K562 (cell line): ENCODE results near the gene MARCKSL1. TPM values are rescaled to one million over a fixed set of nuclear protein-coding genes. Genes with fewer than 3 reads are reported as not detected.

ENCODE experiments used
- FIP1L1 ChIP-seq: fragments of 200-400 bp; formaldehyde crosslinking; IDR thresholded peaks from 2 replicates; pipeline ENCODE4 v1.6.1; 2018; ENCODE audit warnings: mild to moderate bottlenecking, low read depth, low read length; ENCODE audit not compliant: poor library complexity, severe bottlenecking
- KLF10 ChIP-seq: fragments of 250-450 bp; sonication (Bioruptor Pico); IDR thresholded peaks from 2 replicates; pipeline ENCODE4 v1.6.1; 2021; ENCODE audit warnings: matching md5 sums
- OTX1 ChIP-seq: fragments of 450-650 bp; formaldehyde crosslinking; IDR thresholded peaks from 2 replicates; pipeline ENCODE4 v1.4.0; 2022; ENCODE audit warnings: mild to moderate bottlenecking
- PHB2 ChIP-seq: fragments of 450-650 bp; IDR thresholded peaks from 2 replicates; pipeline ENCODE4 v1.6.1; 2017; ENCODE audit warnings: low read depth
- PURB ChIP-seq: sonication (generic); formaldehyde crosslinking; IDR thresholded peaks from 2 replicates; pipeline ENCODE4 v1.9.0; 2021; ENCODE audit warnings: low read depth, mild to moderate bottlenecking, missing genetic modification reagents
- TSC22D4 ChIP-seq: fragments of 450-650 bp; IDR thresholded peaks from 2 replicates; pipeline ENCODE4 v1.6.1; 2016; ENCODE audit warnings: missing genetic modification characterization, missing biosample characterization, control low read depth
- polyA plus RNA-seq, 8 experiments: library from polyadenylated mRNA; depleted of rRNA in 4 of 8; stranded (reverse) in 5 of 8; unstranded in 3 of 8; fragments of >200 nt; fragmentation: Nextera tagmentation in 2 of 8; fragmentation: Illumina TruSeq in 1 of 8; extraction: Ambion mirVana in 2 of 8; extraction: Trizol in 1 of 8; gene quantifications; 2 replicates each; pipeline versions ENCODE4 v1.2.1 to v1.2.3, GENCODE V29; 2011 to 2014; ENCODE audit warnings: inconsistent platforms in 1 of 8, missing spikeins in 1 of 8
- total RNA-seq, 7 experiments: library from RNA; depleted of rRNA in 6 of 7; stranded (reverse); fragments of >200 nt in 6 of 7; fragmentation: Illumina TruSeq in 2 of 7; extraction: Trizol in 2 of 7; gene quantifications; 2 replicates each; pipeline versions ENCODE4 v1.2.1 to v1.2.3, GENCODE V29; 2011 to 2021; ENCODE audit warnings: low replicate concordance in 1 of 7
- TF ChIP-seq, protein P1 (sequence below): fragments of 450-650 bp; formaldehyde crosslinking; IDR thresholded peaks from 2 replicates; pipeline ENCODE4 v1.4.0; 2022; ENCODE audit warnings: missing genetic modification characterization
- TF ChIP-seq, protein P2 (sequence below): fragments of 250-450 bp; sonication (Bioruptor Pico); IDR thresholded peaks from 2 replicates; pipeline ENCODE4 v1.5.0; 2021; ENCODE audit warnings: mild to moderate bottlenecking, borderline replicate concordance
- TF ChIP-seq, protein P3 (sequence below): IDR thresholded peaks from 2 replicates; pipeline ENCODE4 v1.6.1; 2016; ENCODE audit warnings: missing genetic modification characterization, missing compliant biosample characterization
- TF ChIP-seq, protein P4 (sequence below): sonication (generic); formaldehyde crosslinking; IDR thresholded peaks from 2 replicates; pipeline ENCODE4 v1.8.0; 2023; ENCODE audit warnings: mild to moderate bottlenecking, missing genetic modification reagents
- TF ChIP-seq, protein P5 (sequence below): fragments of 450-650 bp; formaldehyde crosslinking; conservative IDR thresholded peaks from 2 replicates; pipeline ENCODE4 v1.4.0; 2022; ENCODE audit warnings: mild to moderate bottlenecking, missing genetic modification characterization

MARCKSL1 gene
- total and polyA plus RNA-seq, 9 of the 15 experiments (the other 6 are each of a cell fraction or from before 2014, with no cell fraction given), result 14.7 to 325 (median 155) TPM

DNA sequence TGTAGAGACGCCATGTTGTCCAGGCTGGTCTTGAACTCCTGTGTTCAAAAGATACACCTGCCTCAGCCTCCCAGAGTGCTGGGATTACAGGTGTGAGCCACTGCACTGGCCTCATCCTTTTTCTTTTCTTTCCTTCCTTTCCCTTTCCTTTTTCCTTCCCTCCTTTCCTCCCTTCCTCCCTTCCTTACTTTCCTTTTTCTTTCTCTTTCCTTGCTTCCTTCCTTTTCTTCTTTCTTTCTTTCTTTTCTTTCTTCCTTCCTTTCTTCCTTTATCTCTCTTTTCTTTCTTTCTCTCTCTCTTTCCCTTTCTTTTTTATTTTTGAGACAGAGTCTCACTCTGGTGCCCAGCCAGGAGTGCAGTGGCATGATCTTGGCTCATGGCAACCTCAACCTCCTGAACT, 20.4 kb upstream of the MARCKSL1 start (continued):
- TF ChIP-seq, protein P1, sequence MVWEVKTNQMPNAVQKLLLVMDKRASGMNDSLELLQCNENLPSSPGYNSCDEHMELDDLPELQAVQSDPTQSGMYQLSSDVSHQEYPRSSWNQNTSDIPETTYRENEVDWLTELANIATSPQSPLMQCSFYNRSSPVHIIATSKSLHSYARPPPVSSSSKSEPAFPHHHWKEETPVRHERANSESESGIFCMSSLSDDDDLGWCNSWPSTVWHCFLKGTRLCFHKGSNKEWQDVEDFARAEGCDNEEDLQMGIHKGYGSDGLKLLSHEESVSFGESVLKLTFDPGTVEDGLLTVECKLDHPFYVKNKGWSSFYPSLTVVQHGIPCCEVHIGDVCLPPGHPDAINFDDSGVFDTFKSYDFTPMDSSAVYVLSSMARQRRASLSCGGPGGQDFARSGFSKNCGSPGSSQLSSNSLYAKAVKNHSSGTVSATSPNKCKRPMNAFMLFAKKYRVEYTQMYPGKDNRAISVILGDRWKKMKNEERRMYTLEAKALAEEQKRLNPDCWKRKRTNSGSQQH (CRISPR knock-in tag), result 0 out of 2 replicates have a peak, but pooled peaks have one; percentile 58
- no peak for TF ChIP-seq PURB (CRISPR knock-in tag)
- TF ChIP-seq OTX1 (CRISPR knock-in tag), result 0 out of 2 replicates have a peak, but pooled peaks have one; percentile 43
- TF ChIP-seq, protein P2, sequence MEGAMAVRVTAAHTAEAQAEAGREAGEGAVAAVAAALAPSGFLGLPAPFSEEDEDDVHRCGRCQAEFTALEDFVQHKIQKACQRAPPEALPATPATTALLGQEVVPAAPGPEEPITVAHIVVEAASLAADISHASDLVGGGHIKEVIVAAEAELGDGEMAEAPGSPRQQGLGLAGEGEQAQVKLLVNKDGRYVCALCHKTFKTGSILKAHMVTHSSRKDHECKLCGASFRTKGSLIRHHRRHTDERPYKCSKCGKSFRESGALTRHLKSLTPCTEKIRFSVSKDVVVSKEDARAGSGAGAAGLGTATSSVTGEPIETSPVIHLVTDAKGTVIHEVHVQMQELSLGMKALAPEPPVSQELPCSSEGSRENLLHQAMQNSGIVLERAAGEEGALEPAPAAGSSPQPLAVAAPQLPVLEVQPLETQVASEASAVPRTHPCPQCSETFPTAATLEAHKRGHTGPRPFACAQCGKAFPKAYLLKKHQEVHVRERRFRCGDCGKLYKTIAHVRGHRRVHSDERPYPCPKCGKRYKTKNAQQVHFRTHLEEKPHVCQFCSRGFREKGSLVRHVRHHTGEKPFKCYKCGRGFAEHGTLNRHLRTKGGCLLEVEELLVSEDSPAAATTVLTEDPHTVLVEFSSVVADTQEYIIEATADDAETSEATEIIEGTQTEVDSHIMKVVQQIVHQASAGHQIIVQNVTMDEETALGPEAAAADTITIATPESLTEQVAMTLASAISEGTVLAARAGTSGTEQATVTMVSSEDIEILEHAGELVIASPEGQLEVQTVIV (CRISPR knock-in tag), result no peak
- TF ChIP-seq, protein P3, sequence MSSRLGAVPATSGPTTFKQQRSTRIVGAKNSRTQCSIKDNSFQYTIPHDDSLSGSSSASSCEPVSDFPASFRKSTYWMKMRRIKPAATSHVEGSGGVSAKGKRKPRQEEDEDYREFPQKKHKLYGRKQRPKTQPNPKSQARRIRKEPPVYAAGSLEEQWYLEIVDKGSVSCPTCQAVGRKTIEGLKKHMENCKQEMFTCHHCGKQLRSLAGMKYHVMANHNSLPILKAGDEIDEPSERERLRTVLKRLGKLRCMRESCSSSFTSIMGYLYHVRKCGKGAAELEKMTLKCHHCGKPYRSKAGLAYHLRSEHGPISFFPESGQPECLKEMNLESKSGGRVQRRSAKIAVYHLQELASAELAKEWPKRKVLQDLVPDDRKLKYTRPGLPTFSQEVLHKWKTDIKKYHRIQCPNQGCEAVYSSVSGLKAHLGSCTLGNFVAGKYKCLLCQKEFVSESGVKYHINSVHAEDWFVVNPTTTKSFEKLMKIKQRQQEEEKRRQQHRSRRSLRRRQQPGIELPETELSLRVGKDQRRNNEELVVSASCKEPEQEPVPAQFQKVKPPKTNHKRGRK (tag), result peak; percentile 89
- no peak for TF ChIP-seq FIP1L1
- TF ChIP-seq KLF10 (CRISPR knock-in tag), result no peak
- TF ChIP-seq PHB2, result 0 out of 2 replicates have a peak, but pooled peaks have one; percentile 15
- TF ChIP-seq, protein P4, sequence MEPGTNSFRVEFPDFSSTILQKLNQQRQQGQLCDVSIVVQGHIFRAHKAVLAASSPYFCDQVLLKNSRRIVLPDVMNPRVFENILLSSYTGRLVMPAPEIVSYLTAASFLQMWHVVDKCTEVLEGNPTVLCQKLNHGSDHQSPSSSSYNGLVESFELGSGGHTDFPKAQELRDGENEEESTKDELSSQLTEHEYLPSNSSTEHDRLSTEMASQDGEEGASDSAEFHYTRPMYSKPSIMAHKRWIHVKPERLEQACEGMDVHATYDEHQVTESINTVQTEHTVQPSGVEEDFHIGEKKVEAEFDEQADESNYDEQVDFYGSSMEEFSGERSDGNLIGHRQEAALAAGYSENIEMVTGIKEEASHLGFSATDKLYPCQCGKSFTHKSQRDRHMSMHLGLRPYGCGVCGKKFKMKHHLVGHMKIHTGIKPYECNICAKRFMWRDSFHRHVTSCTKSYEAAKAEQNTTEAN, result no peak
- TF ChIP-seq, protein P5, sequence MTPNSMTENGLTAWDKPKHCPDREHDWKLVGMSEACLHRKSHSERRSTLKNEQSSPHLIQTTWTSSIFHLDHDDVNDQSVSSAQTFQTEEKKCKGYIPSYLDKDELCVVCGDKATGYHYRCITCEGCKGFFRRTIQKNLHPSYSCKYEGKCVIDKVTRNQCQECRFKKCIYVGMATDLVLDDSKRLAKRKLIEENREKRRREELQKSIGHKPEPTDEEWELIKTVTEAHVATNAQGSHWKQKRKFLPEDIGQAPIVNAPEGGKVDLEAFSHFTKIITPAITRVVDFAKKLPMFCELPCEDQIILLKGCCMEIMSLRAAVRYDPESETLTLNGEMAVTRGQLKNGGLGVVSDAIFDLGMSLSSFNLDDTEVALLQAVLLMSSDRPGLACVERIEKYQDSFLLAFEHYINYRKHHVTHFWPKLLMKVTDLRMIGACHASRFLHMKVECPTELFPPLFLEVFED (CRISPR knock-in tag), result peak; percentile 77
- peak; percentile 54; the same call in 1 of the 2 replicates for TF ChIP-seq TSC22D4 (tag)
